HEK293 (cell line): Measurements from ENCODE around the gene HIVEP2.

Experiments used
- CTCF ChIA-PET: fragments of 350-600 bp; formaldehyde crosslinking; extraction: SDS; loops from one replicate; lab custom pipeline; 2021; ENCODE audit warnings: antibody characterized with exemption; lab: Yijun Ruan, JAX
- POLR2A ChIA-PET: fragments of 300-600 bp; formaldehyde crosslinking; extraction: SDS; loops from one replicate; lab custom pipeline; 2020; ENCODE audit warnings: antibody characterized with exemption, inconsistent platforms; lab: Yijun Ruan, JAX
- H3K27ac ChIP-seq: fragments of 200-500 bp; sonication (Bioruptor generic); 2 replicates; pipeline ENCODE4 v1.5.1; 2014; ENCODE audit warnings: low read depth, low read length, control low read depth, inconsistent platforms; ENCODE audit errors: extremely low read depth
- H3K36me3 ChIP-seq, 2 experiments: fragments of 200-500 bp in 1 of 2; sonication (Bioruptor generic) in 1 of 2; 1 replicate in 1 of 2; 2 replicates in 1 of 2; pipeline ENCODE4 v1.5.1; 2014 to 2017; ENCODE audit warnings: inconsistent platforms in 2 of 2, low read length in 2 of 2; ENCODE audit not compliant: control insufficient read depth in 2 of 2, insufficient read depth in 1 of 2
- H3K4me1 ChIP-seq: fragments of 200-500 bp; sonication (Bioruptor generic); 2 replicates; pipeline ENCODE4 v1.5.1; 2014; ENCODE audit warnings: mild to moderate bottlenecking, low read length, inconsistent platforms; ENCODE audit not compliant: control insufficient read depth, insufficient read depth
- H3K4me3 ChIP-seq: 2 replicates; pipeline ENCODE4 v1.5.1; 2011; ENCODE audit warnings: low read depth, mild to moderate bottlenecking, control low read depth, low read length, moderate library complexity
- H3K9me3 ChIP-seq: fragments of 200-500 bp; sonication (Bioruptor generic); 2 replicates; pipeline ENCODE4 v1.5.1; 2014; ENCODE audit warnings: low read depth, low read length, inconsistent platforms; ENCODE audit not compliant: control insufficient read depth, insufficient read depth
- EGR2 ChIP-seq: fragments of 450-650 bp; formaldehyde crosslinking; IDR thresholded peaks from 2 replicates; pipeline ENCODE4 v1.5.1; 2016; ENCODE audit warnings: low read depth, missing biosample characterization, missing genetic modification characterization
- FEZF1 ChIP-seq: fragments of 450-650 bp; formaldehyde crosslinking; IDR thresholded peaks from 2 replicates; pipeline ENCODE4 v1.5.1; 2016; ENCODE audit warnings: missing biosample characterization, missing genetic modification characterization
- HOXA7 ChIP-seq: sonication (generic); formaldehyde crosslinking; IDR thresholded peaks from 2 replicates; pipeline ENCODE4 v1.8.1; 2022; ENCODE audit warnings: missing genetic modification reagents, borderline replicate concordance
- IKZF3 ChIP-seq: fragments of 450-650 bp; IDR thresholded peaks from 2 replicates; pipeline ENCODE4 v1.5.0; 2018; ENCODE audit warnings: missing biosample characterization, mild to moderate bottlenecking, missing genetic modification characterization, moderate library complexity
- INSM2 ChIP-seq: fragments of 450-650 bp; formaldehyde crosslinking; IDR thresholded peaks from 2 replicates; pipeline ENCODE4 v1.5.1; 2016; ENCODE audit warnings: missing biosample characterization, missing genetic modification characterization
- KLF10 ChIP-seq: fragments of 450-650 bp; IDR thresholded peaks from 2 replicates; pipeline ENCODE4 v1.5.1; 2018; ENCODE audit warnings: missing biosample characterization, mild to moderate bottlenecking, missing genetic modification characterization
- MZF1 ChIP-seq: fragments of 450-650 bp; formaldehyde crosslinking; IDR thresholded peaks from 2 replicates; pipeline ENCODE4 v1.5.1; 2017; ENCODE audit warnings: missing biosample characterization, missing genetic modification characterization, borderline replicate concordance
- SETDB1 ChIP-seq: IDR thresholded peaks from one replicate; pipeline ENCODE4 v1.6.1; 2017; ENCODE audit warnings: mild to moderate bottlenecking, low read length, moderate library complexity, mixed read lengths; ENCODE audit not compliant: insufficient read length
- SP2 ChIP-seq: fragments of 450-650 bp; formaldehyde crosslinking; IDR thresholded peaks from 2 replicates; pipeline ENCODE4 v1.5.1; 2016; ENCODE audit warnings: missing biosample characterization, missing genetic modification characterization
- SP7 ChIP-seq: fragments of 450-650 bp; formaldehyde crosslinking; IDR thresholded peaks from 2 replicates; pipeline ENCODE4 v1.5.1; 2016; ENCODE audit warnings: missing biosample characterization, missing genetic modification characterization
- ZBTB17 ChIP-seq: fragments of 450-650 bp; formaldehyde crosslinking; IDR thresholded peaks from 2 replicates; pipeline ENCODE4 v1.5.1; 2016; ENCODE audit warnings: missing biosample characterization, missing genetic modification characterization
- ZBTB20 ChIP-seq: fragments of 450-650 bp; formaldehyde crosslinking; IDR thresholded peaks from 2 replicates; pipeline ENCODE4 v1.5.1; 2016; ENCODE audit warnings: missing biosample characterization, missing genetic modification characterization
- ZFHX2 ChIP-seq: fragments of 450-650 bp; formaldehyde crosslinking; conservative IDR thresholded peaks from 2 replicates; pipeline ENCODE4 v1.5.1; 2016; ENCODE audit warnings: missing biosample characterization, missing genetic modification characterization
- ZFP41 ChIP-seq: fragments of 450-650 bp; formaldehyde crosslinking; IDR thresholded peaks from 2 replicates; pipeline ENCODE4 v1.5.1; 2016; ENCODE audit warnings: missing biosample characterization, missing genetic modification characterization, borderline replicate concordance
- ZNF112 ChIP-seq: fragments of 450-650 bp; formaldehyde crosslinking; IDR thresholded peaks from 2 replicates; pipeline ENCODE4 v1.5.0; 2017; ENCODE audit warnings: missing biosample characterization, missing genetic modification characterization
- ZNF184 ChIP-seq: fragments of 450-650 bp; IDR thresholded peaks from 2 replicates; pipeline ENCODE4 v1.5.1; 2018; ENCODE audit warnings: missing biosample characterization, mild to moderate bottlenecking, missing genetic modification characterization
- ZNF19 ChIP-seq: fragments of 450-650 bp; formaldehyde crosslinking; IDR thresholded peaks from 2 replicates; pipeline ENCODE4; 2016; ENCODE audit warnings: missing biosample characterization, missing genetic modification characterization, low read depth
- ZNF416 ChIP-seq: fragments of 450-650 bp; formaldehyde crosslinking; IDR thresholded peaks from 2 replicates; pipeline ENCODE4 v1.5.1; 2016; ENCODE audit warnings: missing biosample characterization, missing genetic modification characterization
- ZNF48 ChIP-seq: fragments of 450-650 bp; formaldehyde crosslinking; IDR thresholded peaks from 2 replicates; pipeline ENCODE4 v1.5.1; 2016; ENCODE audit warnings: missing biosample characterization, missing genetic modification characterization
- ZNF658 ChIP-seq: fragments of 450-650 bp; formaldehyde crosslinking; IDR thresholded peaks from 2 replicates; pipeline ENCODE4; 2016; ENCODE audit warnings: missing biosample characterization, missing genetic modification characterization
- ZNF660 ChIP-seq: fragments of 450-650 bp; IDR thresholded peaks from 2 replicates; pipeline ENCODE4 v1.5.1; 2018; ENCODE audit warnings: missing biosample characterization, mild to moderate bottlenecking, missing genetic modification characterization
- ZNF785 ChIP-seq: fragments of 450-650 bp; formaldehyde crosslinking; IDR thresholded peaks from 2 replicates; pipeline ENCODE4 v1.5.1; 2016; ENCODE audit warnings: missing biosample characterization, missing genetic modification characterization
- TF ChIP-seq, protein P1 (sequence below): fragments of 450-650 bp; formaldehyde crosslinking; IDR thresholded peaks from 2 replicates; pipeline ENCODE4 v1.5.1; 2016; ENCODE audit warnings: missing biosample characterization, missing genetic modification characterization
- TF ChIP-seq, protein P2 (sequence below): fragments of 450-650 bp; formaldehyde crosslinking; IDR thresholded peaks from 2 replicates; pipeline ENCODE4 v1.5.1; 2016; ENCODE audit warnings: missing biosample characterization, missing genetic modification characterization

Gene HIVEP2

DNA sequence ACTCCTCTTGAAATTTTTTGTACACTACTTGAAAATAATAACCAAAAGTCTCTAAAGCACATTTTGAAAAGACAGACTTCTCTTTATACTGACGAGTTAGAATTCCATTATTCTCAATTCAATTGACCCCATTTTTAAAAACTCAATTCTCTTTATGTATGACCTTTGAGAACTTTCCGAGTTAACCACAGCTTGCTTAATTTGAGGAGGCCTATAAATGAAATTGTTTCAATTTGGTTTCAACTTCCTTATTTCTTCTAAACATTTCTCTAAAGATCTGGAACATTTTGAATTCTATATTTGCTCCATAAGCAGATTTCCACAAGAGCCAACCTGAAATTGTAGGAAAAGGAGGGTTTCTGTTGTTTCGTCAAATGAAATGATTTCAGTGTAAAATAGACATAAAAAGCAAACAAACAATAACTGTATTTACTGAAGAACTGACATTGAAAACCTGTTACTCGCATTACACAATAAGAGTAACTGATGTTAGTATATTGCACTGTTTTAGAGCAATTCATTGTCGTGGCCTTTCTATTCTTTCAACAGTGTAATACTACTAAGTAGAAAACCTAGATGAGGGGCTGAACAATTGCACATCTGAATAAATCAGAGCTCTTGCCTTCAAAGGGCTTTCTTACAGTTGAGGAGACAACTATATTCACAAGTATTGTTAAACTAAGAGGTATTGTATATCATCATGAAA lies 223.6 kb downstream of the HIVEP2 start:
- ChIA-PET CTCF (interaction anchor here (0.7 kb wide), 1 partner anchor 155 kb away, joined by 3 read pairs; no protein-coding TSS in a partner anchor), POLR2A (no interaction called here)
- H3K36me3 ChIP-seq: no peaks in the 10 kb centered on the region
- no peaks in the 10 kb centered on the region for H3K9me3 ChIP-seq
- no peak for TF ChIP-seq ZNF416
- TF ChIP-seq ZNF112: no peak
- TF ChIP-seq FEZF1: no peak
- no peak for TF ChIP-seq ZBTB17 (tag by site-specific recombination)
- H3K4me1 ChIP-seq: peaks cover 1% of the 10 kb centered on the region; the same call in 1 of the 2 replicates
- H3K27ac ChIP-seq: no peak overlapping the region
- no peak overlapping the region for H3K4me3 ChIP-seq

DNA sequence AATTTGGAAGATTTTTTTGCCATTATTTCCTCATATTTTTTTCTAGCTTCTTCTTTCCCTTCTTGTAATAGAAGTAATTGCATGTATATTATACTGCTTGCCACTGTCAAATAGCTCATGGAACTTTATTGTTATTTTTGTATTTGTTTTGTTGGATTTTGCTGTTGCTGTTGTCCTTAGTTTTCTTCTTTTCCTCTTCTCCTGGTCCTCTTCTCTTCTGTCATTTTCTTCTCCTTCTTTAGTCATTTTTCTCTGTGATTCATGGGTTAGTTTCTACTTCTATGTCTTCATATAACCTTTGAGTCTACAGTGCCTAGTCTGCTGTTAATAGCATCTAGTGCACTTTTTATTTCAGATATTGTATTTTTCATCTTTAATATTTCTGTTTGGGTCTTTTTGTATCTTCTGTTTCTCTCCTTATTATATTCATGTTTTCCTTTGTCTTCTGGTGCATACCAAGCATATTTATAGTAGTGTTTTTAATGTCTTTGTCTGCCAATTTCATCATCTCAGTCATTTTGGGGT lies 226.2 kb downstream of the HIVEP2 start:
- Histone ChIP-seq H3K36me3 (no peaks in the 10 kb centered on the region), H3K9me3 (no peaks in the 10 kb centered on the region), H3K27ac (no peak overlapping the region), H3K4me1 (peaks cover 6% of the 10 kb centered on the region; the same call in 1 of the 2 replicates), H3K4me3 (no peak overlapping the region)
- ChIA-PET CTCF (interaction anchor here (1.2 to 1.7 kb wide), 2 partner anchors 14 to 20 kb away, joined by 3 to 4 read pairs; no protein-coding TSS in a partner anchor), POLR2A (no interaction called here)
- TF ChIP-seq SETDB1: peak; percentile 95
- TF ChIP-seq ZNF660 (tag by site-specific recombination): no peak
- TF ChIP-seq ZBTB20 (tag by site-specific recombination): no peak
- TF ChIP-seq ZFP41 (tag by site-specific recombination): no peak

GRCh38 chr6:142716097-142716496 lies 228.9 kb downstream of the HIVEP2 start:
- CTCF ChIA-PET: interaction anchor here (0.9 kb wide), 1 partner anchor 24 kb away, joined by 4 read pairs; no protein-coding TSS in a partner anchor
- POLR2A ChIA-PET: interaction anchor here (0.5 to 1.4 kb wide), 2 partner anchors 9 to 17 kb away, joined by 4 read pairs; no protein-coding TSS in a partner anchor
- TF ChIP-seq ZNF658 (no peak), KLF10 (tag by site-specific recombination) (no peak), ZNF48 (tag by site-specific recombination) (no peak), INSM2 (tag by site-specific recombination) (no peak), EGR2 (peak; percentile 77), HOXA7 (CRISPR knock-in tag) (no peak), ZNF184 (tag by site-specific recombination) (no peak), ZFHX2 (tag by site-specific recombination) (peak; percentile 81), ZNF785 (tag by site-specific recombination) (no peak), SETDB1 (peak; percentile 22), SP7 (tag by site-specific recombination) (peak; percentile 77), ZNF19 (tag by site-specific recombination) (no peak), IKZF3 (tag by site-specific recombination) (no peak), MZF1 (tag by site-specific recombination) (peak; percentile 90; the same call in 1 of the 2 replicates), SP2 (tag by site-specific recombination) (peak; percentile 40; the same call in 1 of the 2 replicates), ZBTB17 (tag by site-specific recombination) (0 out of 2 replicates have a peak, but pooled peaks have one; percentile 25)
- TF ChIP-seq, protein P1, sequence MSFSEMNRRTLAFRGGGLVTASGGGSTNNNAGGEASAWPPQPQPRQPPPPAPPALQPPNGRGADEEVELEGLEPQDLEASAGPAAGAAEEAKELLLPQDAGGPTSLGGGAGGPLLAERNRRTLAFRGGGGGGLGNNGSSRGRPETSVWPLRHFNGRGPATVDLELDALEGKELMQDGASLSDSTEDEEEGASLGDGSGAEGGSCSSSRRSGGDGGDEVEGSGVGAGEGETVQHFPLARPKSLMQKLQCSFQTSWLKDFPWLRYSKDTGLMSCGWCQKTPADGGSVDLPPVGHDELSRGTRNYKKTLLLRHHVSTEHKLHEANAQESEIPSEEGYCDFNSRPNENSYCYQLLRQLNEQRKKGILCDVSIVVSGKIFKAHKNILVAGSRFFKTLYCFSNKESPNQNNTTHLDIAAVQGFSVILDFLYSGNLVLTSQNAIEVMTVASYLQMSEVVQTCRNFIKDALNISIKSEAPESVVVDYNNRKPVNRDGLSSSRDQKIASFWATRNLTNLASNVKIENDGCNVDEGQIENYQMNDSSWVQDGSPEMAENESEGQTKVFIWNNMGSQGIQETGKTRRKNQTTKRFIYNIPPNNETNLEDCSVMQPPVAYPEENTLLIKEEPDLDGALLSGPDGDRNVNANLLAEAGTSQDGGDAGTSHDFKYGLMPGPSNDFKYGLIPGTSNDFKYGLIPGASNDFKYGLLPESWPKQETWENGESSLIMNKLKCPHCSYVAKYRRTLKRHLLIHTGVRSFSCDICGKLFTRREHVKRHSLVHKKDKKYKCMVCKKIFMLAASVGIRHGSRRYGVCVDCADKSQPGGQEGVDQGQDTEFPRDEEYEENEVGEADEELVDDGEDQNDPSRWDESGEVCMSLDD: no peak
- TF ChIP-seq, protein P2, sequence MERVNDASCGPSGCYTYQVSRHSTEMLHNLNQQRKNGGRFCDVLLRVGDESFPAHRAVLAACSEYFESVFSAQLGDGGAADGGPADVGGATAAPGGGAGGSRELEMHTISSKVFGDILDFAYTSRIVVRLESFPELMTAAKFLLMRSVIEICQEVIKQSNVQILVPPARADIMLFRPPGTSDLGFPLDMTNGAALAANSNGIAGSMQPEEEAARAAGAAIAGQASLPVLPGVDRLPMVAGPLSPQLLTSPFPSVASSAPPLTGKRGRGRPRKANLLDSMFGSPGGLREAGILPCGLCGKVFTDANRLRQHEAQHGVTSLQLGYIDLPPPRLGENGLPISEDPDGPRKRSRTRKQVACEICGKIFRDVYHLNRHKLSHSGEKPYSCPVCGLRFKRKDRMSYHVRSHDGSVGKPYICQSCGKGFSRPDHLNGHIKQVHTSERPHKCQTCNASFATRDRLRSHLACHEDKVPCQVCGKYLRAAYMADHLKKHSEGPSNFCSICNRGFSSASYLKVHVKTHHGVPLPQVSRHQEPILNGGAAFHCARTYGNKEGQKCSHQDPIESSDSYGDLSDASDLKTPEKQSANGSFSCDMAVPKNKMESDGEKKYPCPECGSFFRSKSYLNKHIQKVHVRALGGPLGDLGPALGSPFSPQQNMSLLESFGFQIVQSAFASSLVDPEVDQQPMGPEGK (tag by site-specific recombination): peak; percentile 36

More at GRCh38 chr6:142716097-142716496, 228.9 kb downstream of the HIVEP2 start:
- H3K27ac ChIP-seq: no peak overlapping the region
- no peaks in the 10 kb centered on the region for H3K36me3 ChIP-seq
- no peak overlapping the region for H3K4me3 ChIP-seq
- no peaks in the 10 kb centered on the region for H3K9me3 ChIP-seq
- peaks cover 6% of the 10 kb centered on the region; the same call in 1 of the 2 replicates for H3K4me1 ChIP-seq
